Fibroblast of lung (primary cell): ENCODE data around the gene RMDN2. TPM values are rescaled to one million over a fixed set of nuclear protein-coding genes. Genes with fewer than 3 reads are reported as not detected.

Experiments used
- DNase-seq, 2 donors: peaks; one replicate each; pipeline versions ENCODE4 v3.0.0 to v3.0.0-alpha.2; 2010; ENCODE audit warnings: low read depth in 2 of 2
- H2AFZ ChIP-seq: 2 replicates; pipeline ENCODE4 v1.5.1; 2012; ENCODE audit warnings: low read length, control low read depth, inconsistent platforms
- H3K27ac ChIP-seq: 2 replicates; pipeline ENCODE4 v1.5.1; 2011; ENCODE audit warnings: low read length, control low read depth; ENCODE audit not compliant: insufficient read depth
- H3K27me3 ChIP-seq: 2 replicates; pipeline ENCODE4 v1.5.1; 2011; ENCODE audit warnings: mild to moderate bottlenecking, low read length; ENCODE audit not compliant: control insufficient read depth, insufficient read depth
- H3K36me3 ChIP-seq: 2 replicates; pipeline ENCODE4 v1.5.1; 2011; ENCODE audit warnings: low read length; ENCODE audit not compliant: control insufficient read depth, insufficient read depth
- H3K4me1 ChIP-seq: 2 replicates; pipeline ENCODE4 v1.5.1; 2011; ENCODE audit warnings: low read length; ENCODE audit not compliant: control insufficient read depth, insufficient read depth; ENCODE audit errors: extremely low read depth
- H3K4me2 ChIP-seq: 2 replicates; pipeline ENCODE4 v1.5.1; 2011; ENCODE audit warnings: low read length, control low read depth; ENCODE audit not compliant: insufficient read depth; ENCODE audit errors: extremely low read depth
- H3K4me3 ChIP-seq, 4 experiments: fragments of 200-600 bp in 1 of 4; sonication (generic) in 1 of 4; replicated peaks in 1 of 4; 2 replicates each; pipeline ENCODE4 v1.5.1; 2011 to 2016; ENCODE audit warnings: low read length in 4 of 4, low read depth in 3 of 4, mild to moderate bottlenecking in 3 of 4, control low read depth in 2 of 4, inconsistent platforms in 1 of 4, mixed read lengths in 1 of 4; ENCODE audit not compliant: insufficient read depth in 1 of 4; ENCODE audit errors: control extremely low read depth in 1 of 4
- H3K79me2 ChIP-seq: 2 replicates; pipeline ENCODE4 v1.5.1; 2012; ENCODE audit warnings: mild to moderate bottlenecking, low read length, inconsistent platforms; ENCODE audit not compliant: control insufficient read depth, insufficient read depth
- H3K9ac ChIP-seq: 2 replicates; pipeline ENCODE4 v1.5.1; 2011; ENCODE audit warnings: mild to moderate bottlenecking, low read length, control low read depth; ENCODE audit not compliant: insufficient read depth
- H3K9me3 ChIP-seq: 2 replicates; pipeline ENCODE4 v1.5.1; 2012; ENCODE audit warnings: low read depth, low read length; ENCODE audit not compliant: control insufficient read depth, insufficient read depth
- H4K20me1 ChIP-seq: 2 replicates; pipeline ENCODE4 v1.5.1; 2011; ENCODE audit warnings: low read length; ENCODE audit not compliant: control insufficient read depth, insufficient read depth; ENCODE audit errors: extremely low read depth
- CTCF ChIP-seq, 2 donors: IDR thresholded peaks in 1 of 2; conservative IDR thresholded peaks in 1 of 2; 1 replicate in 1 of 2; 2 replicates in 1 of 2; pipeline ENCODE4 v1.5.1; 2011 to 2012; ENCODE audit warnings: low read length in 2 of 2, control low read depth in 1 of 2, inconsistent platforms in 1 of 2, low read depth in 1 of 2, mild to moderate bottlenecking in 1 of 2
- EZH2 ChIP-seq: IDR thresholded peaks from 2 replicates; pipeline ENCODE4 v1.5.1; 2012; ENCODE audit warnings: low read length, control low read depth, mild to moderate bottlenecking; ENCODE audit errors: missing control alignments
- polyA plus RNA-seq, 2 donors: library from polyadenylated mRNA; depleted of rRNA in 1 of 2; stranded (reverse) in 1 of 2; unstranded in 1 of 2; fragments of >200 nt; gene quantifications; 2 replicates each; pipeline ENCODE4 v1.2.1, GENCODE V29; 2011 to 2012; ENCODE audit warnings: missing spikeins in 1 of 2
- total RNA-seq: library from RNA; depleted of rRNA; stranded (reverse); fragments of >200 nt; gene quantifications from 2 replicates; pipeline ENCODE4 v1.2.1, GENCODE V29; 2014

The RMDN2 gene
- total and polyA plus RNA-seq, 2 donors (not counting 1 experiment from before 2014, with no cell fraction given), result 5.4 to 9.2 TPM

GRCh38 chr2:37893327-37893726, 31.8 kb upstream of the RMDN2 start:
- Histone ChIP-seq H3K79me2 (no peaks in the 10 kb centered on the region), H3K9me3 (no peaks in the 10 kb centered on the region), H3K27me3 (no peaks in the 10 kb centered on the region), H2AFZ (no peak overlapping the region), H3K9ac (no peak overlapping the region), H3K4me3 (no peak overlapping the region), H3K36me3 (no peaks in the 10 kb centered on the region), H3K27ac (no peak overlapping the region), H3K4me1 (no peaks in the 10 kb centered on the region), H4K20me1 (no peaks in the 10 kb centered on the region), H3K4me2 (no peak overlapping the region)
- TF ChIP-seq CTCF (conservative IDR thresholded peaks at IDR 0.05 in 1 of 2, IDR thresholded peaks at IDR 0.05 in 1 of 2; ENCODE audit: low read depth in 1 of 2, low read length in 2 of 2), result no peak
- TF ChIP-seq EZH2, result no peak
- DNase-seq, result peak in 1 of 2 donors; percentile 32

GRCh38 chr2:37894047-37894446, 31.0 kb upstream of the RMDN2 start:
- Histone ChIP-seq H3K4me3 (no peak overlapping the region), H3K4me2 (no peak overlapping the region), H3K4me1 (no peaks in the 10 kb centered on the region), H4K20me1 (no peaks in the 10 kb centered on the region), H3K27me3 (peaks cover 2% of the 10 kb centered on the region), H2AFZ (no peak overlapping the region), H3K9ac (no peak overlapping the region), H3K36me3 (no peaks in the 10 kb centered on the region), H3K27ac (no peak overlapping the region), H3K79me2 (no peaks in the 10 kb centered on the region), H3K9me3 (no peaks in the 10 kb centered on the region)
- no peak for TF ChIP-seq EZH2
- no peak for TF ChIP-seq CTCF (conservative IDR thresholded peaks at IDR 0.05 in 1 of 2, IDR thresholded peaks at IDR 0.05 in 1 of 2; ENCODE audit: low read depth in 1 of 2, low read length in 2 of 2)
- peak in 1 of 2 donors; percentile 86 for DNase-seq

GRCh38 chr2:37894601-37895000, 30.5 kb upstream of the RMDN2 start:
- Histone ChIP-seq H3K4me1 (no peaks in the 10 kb centered on the region), H3K9ac (no peak overlapping the region), H3K4me2 (no peak overlapping the region), H3K79me2 (no peaks in the 10 kb centered on the region), H3K27ac (no peak overlapping the region), H3K9me3 (no peaks in the 10 kb centered on the region), H2AFZ (no peak overlapping the region), H4K20me1 (no peaks in the 10 kb centered on the region), H3K27me3 (peaks cover 2% of the 10 kb centered on the region), H3K36me3 (no peaks in the 10 kb centered on the region), H3K4me3 (no peak overlapping the region)
- TF ChIP-seq CTCF (conservative IDR thresholded peaks at IDR 0.05 in 1 of 2, IDR thresholded peaks at IDR 0.05 in 1 of 2; ENCODE audit: low read depth in 1 of 2, low read length in 2 of 2), result no peak
- no peak for TF ChIP-seq EZH2
- DNase-seq, result peak in 1 of 2 donors; percentile 56
